ENCODE results near the gene PDXP.
A peak's percentile ranks its signal among the peaks of the same experiment; 100 is the strongest.
"Not testable (repeated sequence)": the region's sequence is repeated elsewhere in the genome, so short reads cannot be mapped to it uniquely, and the experiment has no call there.

Gene PDXP

DNA sequence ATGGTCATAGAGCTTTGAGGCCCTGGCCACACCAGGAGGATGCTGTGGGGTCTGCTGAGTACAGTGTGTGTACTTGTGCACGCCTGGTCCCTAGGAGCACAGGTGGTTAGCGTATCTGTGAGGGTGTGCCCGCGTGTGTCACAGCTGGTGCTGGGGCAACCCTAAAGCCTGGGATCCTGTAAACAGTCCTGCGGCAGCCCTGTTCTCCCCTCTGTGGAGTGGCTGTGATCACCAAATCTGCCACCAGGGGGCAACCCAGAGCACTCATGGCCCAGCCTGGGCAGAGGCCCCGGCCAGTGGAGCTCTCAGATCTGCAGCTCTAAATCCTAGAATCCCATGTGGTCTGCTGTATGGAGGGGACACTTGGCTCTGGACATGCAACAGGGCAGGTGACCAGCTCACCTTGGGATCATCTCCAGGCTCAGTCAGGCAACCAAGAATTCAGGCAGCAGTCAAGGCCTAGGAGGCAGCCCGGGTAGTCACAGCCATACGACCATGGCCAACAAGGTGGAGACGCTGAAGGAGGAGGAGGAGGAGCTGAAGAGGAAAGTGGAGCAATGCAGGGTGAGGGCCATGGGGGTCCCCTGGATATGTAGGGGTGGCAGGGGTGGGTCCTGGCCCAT, 15.2 kb upstream of the PDXP start:
- peak; percentile 77 to 94 (median 83) for DNase-seq (ENCODE audit: low read depth in 2 of 3, low spot score in 1 of 3)

DNA sequence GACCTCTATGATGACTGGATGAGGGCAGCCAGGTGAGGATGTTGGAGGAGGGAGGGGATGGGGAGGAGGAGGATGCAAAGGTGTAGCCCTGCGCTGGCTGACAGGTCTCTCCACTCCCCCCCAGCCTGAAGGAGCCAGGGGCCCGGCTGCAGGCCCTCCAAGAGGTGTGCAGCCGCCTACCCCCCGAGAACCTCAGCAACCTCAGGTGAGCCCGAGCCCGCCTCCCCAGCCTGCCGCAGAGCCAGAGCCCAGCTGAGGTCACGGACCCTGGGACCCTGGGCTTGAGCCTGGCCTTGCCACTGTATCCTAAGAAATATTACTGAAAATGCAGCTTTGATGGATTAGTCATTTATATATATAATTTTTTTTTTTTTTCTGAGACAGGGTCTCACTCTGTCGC, 11.2 kb upstream of the PDXP start:
- DNase-seq (ENCODE audit: low read depth in 2 of 3, low spot score in 1 of 3) = no peak

DNA sequence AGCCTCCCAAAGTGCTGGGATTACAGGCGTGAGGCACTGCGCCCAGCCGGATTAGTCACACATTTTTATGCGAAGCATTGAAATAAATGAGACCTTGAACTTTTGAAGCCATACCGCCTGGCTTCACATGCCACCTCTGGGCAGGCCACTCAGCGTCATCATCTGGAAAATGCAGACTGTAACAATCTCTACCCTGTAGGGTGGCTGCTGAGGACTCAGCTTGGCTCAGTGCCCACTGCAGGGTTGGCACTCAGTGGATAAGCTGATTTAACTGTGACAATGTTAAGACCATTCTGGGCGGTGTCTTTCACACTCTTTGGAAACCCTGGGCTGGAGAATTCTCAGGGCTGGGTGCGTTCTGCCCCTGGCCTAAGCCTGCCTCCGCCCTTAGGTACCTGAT, 10.6 kb upstream of the PDXP start:
- DNase-seq (ENCODE audit: low read depth in 2 of 3, low spot score in 1 of 3) = no peak

DNA sequence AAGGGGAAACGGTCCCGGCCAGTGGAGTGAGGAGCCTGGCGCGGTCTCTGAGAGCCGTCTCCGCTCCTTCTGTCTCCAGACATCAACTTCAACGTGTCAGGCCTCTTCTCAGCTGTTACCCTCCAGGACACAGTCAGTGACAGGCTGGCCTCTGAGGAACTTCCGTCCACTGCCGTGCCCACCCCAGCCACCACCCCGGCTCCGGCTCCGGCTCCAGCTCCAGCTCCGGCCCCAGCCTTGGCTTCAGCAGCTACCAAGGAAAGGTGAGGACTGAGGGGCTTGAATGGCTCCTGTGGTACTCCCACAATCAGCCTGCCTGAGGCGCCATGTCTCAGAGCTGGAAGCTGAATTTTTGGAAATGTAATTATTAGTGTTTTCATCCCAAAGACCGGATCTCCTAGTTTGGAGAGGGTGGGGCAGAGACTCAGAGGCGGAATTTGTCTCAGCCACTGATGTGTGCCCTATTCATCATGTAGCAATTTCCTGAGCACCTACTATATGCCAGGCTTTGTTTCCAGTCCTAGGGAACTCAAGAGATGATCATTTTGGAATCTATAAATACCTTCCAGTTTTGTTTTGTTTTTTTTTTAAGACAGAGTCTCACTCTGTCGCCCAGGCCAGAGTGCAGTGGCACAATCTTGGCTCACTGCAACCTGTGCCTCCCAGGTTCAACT, 7.9 kb upstream of the PDXP start:
- DNase-seq (ENCODE audit: low read depth in 2 of 3, low spot score in 1 of 3) = no peak

DNA sequence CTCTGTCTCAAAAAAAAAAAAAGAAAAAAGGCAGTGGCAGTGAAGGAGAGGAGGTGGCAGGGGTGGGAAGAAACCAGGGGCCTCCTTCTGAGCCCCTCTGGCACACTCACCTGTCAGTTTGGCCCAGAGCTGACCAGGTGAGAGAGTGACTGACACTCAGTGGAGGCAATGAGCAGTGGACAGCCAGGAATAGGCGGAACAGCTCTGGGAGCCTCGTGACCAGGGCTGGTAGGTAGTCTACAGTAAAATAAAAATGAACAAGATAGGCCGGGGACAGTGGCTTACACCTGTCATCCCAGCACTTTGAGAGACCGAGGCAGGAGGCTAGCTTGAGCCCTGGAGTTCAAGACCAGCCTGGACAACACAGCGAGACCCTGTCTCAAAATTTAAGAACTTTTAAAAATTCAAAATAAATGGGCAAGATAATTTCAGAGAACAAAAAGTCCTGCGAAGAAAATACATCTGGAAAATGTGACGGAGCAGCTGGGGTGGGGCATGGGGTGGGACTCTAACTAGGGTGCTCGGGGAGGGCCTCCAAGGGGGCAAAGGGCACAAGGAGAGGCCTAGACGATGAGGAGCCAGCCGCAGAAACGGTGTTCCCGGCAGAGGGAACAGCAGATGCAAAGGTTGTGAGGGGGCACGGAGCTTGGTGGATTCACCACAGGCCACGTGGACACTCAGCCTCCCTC, 3.8 kb upstream of the PDXP start:
- no peak for DNase-seq (ENCODE audit: low read depth in 2 of 3, low spot score in 1 of 3)

DNA sequence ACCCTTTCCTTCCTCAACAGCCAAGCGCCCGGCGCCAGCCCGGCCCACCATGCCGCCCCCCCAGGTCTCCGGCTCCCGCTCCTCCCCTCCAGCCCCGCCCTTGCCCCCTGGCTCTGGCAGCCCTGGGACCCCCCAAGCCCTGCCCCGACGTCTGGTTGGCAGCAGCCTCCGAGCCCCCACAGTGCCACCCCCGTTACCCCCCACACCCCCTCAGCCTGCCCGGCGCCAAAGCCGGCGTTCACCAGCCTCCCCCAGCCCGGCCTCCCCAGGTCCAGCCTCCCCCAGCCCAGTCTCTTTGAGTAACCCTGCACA, 3.3 kb upstream of the PDXP start:
- DNase-seq (ENCODE audit: low read depth in 2 of 3, low spot score in 1 of 3) = no peak

DNA sequence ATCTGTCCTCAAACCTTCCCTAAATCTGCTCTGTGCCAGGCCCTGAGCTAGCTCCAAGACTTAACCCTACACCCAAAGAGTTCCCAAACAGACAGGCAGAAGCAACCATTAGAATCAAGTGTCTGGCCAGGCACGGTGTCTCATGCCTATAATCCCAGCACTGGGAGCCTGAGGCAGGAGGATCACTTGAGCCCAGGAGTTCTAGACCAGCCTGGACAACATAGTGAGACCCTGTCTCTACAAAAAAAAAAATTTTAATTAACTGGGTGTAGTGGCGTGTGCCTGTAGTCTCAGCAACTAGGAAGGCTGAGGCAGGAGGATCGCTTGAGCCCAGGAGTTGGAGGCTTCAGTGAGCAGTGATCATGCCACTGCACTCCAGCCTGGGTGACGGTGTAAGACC, 1.9 kb upstream of the PDXP start:
- DNase-seq (ENCODE audit: low read depth in 2 of 3, low spot score in 1 of 3) = not testable (repeated sequence)

DNA sequence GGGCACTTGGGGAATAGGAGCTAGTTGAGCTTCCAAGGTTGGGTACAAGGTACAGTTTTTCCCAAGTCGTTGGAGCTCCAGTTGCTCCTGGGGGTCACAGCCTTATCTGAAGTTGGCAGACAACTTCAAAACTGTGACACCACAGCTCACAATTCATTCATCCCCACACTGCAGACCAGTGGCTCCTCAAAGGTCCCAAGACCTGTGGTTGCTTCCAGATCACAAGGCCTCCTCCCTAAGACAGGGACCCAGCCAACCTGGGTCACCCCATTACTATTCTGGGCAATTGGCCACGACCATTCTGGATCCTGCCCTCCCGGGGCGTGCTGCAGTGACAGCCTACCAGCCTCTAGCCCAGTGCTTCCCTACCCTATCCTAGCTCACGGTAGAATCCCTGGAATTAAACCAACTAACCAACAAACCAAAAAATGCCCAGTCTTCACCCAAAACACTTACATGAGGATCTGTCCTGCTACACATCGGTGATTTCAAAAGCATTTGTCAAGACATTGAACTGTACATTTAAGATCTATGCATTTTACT, 862 bp upstream of the PDXP start:
- no peak for DNase-seq (ENCODE audit: low read depth in 2 of 3, low spot score in 1 of 3)

DNA sequence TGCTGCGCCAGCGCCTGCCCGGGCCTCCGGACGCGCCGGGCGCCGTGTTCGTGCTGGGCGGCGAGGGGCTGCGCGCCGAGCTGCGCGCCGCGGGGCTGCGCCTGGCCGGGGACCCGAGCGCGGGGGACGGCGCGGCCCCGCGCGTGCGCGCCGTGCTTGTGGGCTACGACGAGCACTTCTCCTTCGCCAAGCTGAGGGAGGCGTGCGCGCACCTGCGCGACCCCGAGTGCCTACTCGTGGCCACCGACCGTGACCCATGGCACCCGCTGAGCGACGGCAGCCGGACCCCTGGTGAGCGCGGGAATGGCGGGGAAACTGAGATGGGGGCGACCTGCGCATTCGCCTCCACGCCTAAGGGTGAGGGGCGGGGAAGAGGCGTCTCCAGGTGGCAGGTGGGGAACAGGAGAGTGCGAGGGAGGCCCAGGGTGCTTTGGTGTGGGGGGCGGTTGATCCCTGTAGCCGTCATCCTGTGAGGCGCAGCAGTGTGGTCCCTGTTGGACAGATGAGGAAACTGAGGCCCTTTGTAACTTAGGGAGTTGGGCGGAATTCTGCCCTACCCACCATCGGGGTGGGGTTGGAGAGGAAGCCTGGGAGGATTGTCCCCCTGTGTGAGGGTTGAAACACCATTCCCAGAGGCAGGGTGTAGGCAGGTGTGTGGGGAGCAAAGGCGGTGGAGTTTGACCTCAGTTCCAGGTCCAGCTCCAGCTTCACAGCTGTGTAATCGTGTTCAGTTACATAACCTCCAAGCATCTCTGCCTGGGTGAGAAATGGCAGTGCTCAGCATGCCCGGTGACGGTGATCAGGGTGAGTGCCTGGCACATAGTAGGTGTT, 758 bp downstream of the PDXP start:
- no peak for DNase-seq (ENCODE audit: low read depth in 2 of 3, low spot score in 1 of 3)

DNA sequence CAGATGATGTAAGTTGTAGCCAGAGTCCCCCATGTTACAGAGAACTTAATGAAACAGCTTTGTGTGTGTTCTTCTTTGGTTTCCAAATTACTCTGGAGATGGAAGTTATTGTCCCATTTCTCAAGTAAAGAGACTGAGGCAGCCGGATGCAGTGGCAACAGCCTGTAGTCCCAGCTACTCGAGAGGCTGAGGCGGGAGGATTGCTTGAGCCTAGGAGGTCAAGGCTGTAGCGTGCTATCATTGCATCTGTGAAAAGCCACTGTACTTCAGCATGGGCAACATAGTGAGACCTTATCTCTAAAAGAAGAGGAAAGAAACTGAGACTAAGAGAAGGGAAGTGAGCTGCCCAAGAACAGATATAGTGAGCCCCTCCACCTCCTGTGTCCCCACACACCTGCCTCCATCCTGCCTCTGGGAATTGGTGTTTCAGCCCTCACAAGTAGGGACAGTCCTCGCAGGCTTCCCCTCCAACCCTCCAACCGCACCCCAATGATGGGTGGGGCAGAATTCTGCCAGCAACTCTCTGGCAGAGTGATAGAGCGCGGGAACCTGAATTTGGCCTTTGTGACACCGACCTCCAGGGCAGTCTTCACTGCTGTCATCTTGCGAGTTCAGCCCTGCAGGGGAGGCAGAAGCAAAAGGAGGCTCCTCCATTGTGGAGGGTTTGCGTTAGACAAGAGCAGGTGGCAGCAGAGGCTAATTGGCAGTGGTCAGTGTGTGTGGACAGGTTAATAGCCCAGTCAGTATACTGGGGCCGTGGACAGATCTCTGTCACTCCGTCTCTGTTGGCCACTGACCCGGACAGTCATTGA, 1.6 kb downstream of the PDXP start:
- no peak for DNase-seq (ENCODE audit: low read depth in 2 of 3, low spot score in 1 of 3)

DNA sequence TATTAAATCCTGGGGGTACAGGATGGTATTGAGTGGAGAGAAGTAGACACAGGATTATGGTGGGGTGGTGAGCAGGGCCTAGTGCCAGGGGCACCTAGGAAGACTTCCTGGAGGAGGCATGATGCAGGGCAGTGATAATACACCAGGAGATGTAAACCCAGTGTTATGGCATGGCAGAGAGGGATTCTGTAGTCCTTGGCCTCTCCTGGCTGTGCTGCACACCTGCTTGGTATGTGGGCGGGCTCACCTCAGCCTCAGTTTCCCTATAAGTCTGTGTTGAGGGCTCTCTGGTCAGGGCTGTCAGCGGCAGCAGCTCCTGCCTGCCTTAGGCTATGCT, 2.2 kb downstream of the PDXP start:
- no peak for DNase-seq (ENCODE audit: low read depth in 2 of 3, low spot score in 1 of 3)

DNA sequence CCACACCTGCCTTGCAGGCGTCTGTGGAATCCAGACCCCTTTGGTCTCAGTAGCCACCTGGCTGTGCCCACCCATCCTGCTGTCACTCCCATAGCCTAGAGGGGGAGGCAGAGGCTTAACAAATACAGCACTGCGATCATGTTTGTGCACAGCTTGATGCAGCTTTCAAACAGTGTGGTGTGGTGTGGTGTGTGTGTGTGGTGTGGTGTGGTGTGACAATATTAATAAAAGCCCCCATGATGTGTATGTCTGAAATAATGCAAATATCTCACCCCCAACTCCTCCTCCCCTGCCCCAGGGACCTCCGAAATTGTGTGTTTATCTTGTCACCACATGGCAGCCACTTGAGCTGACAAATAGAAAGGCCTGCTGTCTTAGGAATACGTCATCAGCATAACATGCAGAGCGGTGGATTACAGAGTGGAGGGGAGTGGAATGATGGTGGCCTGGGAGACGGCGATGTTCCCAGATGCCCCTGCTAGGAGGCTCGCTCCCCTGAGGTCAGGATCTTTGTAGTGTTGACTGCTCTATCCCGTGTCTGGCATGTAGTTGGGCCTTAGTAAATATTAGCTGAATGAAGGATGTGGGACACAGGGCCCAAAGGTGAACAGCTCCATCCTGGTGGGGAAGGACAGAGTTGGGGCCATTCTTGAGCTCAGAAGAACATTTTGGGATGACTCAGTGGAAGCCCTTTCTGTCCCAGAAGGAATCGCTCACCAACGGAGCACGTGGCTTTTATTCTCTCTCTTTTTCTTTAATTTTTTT, 2.8 kb downstream of the PDXP start:
- no peak for DNase-seq (ENCODE audit: low read depth in 2 of 3, low spot score in 1 of 3)

DNA sequence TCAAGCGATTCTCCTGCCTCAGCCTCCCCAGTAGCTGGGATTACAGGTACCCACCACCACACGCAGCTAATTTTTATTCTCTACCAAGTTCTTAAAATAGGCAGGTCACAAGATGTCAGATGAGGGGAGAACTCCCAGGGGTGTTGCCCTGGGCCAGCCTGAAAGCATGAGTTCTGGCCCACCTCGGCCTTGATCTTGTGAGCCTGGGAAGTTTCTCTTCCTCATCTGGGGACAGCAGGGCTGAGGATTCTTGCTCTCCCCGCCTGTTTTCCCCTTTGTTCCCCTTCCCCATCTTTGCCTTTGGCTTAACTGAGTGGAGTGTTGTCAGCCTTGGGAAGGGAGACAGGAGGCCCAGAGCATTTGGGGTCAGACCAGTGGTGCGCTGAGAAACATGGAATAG, 3.5 kb downstream of the PDXP start:
- no peak for DNase-seq (ENCODE audit: low read depth in 2 of 3, low spot score in 1 of 3)

DNA sequence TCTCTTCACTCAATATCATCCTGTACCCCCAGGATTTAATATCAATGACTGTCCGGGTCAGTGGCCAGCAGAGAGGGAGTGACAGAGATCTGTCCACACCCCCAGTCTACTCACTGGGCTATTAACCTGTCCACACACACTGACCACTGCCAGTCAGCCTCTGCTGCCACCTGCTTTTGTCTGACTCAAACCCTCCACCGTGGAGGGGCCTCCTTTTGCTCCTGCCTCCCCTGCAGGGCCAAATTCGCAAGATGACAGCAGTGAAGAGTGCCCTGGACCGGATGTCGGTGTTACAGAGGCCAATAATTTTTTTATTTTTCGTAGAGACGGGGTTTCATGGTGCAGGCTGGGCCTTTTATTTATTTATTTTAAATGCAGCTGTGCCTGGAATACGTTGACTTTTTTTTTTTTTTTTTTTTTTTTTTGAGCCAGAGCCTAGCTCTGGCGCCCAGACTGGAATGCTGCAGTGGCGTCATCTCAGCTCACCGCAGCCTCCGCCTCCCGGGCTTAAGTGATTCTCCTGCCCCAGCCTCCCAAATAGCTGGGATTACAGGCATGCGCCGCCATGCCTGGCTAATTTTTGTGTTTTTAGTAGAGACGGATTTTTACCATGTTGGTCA, 5.1 kb downstream of the PDXP start:
- no peak for DNase-seq (ENCODE audit: low read depth in 2 of 3, low spot score in 1 of 3)

DNA sequence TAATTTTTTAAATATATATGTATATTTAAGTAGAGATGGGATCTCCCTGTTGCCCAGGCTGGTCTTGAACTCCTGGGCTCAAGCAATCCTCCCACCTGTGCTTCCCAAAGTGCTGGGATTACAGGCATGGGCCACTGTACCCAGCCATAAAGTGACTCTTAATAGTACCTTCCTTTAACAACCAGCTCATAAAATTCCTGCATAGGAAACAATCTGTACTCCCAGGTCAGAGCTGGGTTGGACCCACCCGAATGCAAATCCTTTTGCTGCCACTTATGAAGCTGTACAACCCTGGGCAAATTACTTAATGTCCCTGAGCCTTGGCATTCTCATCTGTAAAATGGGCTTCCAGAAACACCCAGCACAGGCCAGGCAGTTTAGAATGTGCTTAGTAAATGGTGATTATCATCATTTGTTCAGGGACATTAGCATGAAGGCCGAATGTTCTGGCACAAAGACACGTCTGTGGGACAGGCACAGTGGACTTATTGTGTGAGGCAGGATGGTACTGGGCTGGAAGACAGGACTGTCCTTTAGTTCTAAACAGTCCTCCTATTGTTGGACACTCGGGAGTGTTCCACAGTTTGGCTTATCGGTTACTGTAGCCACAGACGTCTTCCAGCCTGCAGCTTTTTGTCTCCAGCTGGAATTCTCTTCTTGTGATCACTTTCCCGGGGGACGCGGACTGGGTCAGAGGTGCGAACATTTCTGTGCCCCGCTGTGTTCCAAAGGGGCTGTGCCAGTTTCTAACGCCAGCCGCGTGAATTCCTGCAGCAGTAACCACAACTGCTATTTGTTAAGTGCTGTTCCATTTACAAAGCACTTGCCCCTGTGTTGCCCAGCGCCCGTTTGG, 6.0 kb downstream of the PDXP start:
- no peak for DNase-seq (ENCODE audit: low read depth in 2 of 3, low spot score in 1 of 3)

DNA sequence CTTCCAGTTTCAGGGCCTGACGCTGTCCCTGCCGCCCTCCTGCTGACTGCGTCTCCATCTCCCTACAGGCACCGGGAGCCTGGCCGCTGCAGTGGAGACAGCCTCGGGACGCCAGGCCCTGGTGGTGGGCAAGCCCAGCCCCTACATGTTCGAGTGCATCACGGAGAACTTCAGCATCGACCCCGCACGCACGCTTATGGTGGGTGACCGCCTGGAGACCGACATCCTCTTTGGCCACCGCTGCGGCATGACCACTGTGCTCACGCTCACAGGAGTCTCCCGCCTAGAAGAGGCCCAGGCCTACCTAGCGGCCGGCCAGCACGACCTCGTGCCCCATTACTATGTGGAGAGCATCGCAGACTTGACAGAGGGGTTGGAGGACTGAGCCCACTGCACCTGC, 7.0 kb downstream of the PDXP start:
- DNase-seq (ENCODE audit: low read depth in 2 of 3, low spot score in 1 of 3) = no peak

DNA sequence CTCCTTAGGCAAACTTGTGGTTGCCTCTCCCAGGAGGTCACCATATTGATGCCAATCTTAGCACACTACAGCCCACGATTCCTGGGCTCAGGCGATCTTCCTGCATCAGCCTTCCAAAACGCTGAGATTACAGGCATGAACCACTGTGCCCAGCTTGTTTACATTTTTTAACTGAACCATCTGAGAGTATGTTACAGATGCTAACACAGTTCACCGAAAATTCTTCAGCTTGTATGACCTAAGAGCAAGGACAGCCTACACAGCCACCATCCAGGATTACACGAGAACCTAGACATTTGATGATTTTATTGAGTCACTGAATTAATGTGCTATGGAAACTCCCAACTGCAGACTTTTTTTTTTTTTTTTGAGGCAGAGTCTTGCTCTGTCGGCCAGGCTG, 11.1 kb downstream of the PDXP start:
- no peak for DNase-seq (ENCODE audit: low read depth in 2 of 3, low spot score in 1 of 3)

DNA sequence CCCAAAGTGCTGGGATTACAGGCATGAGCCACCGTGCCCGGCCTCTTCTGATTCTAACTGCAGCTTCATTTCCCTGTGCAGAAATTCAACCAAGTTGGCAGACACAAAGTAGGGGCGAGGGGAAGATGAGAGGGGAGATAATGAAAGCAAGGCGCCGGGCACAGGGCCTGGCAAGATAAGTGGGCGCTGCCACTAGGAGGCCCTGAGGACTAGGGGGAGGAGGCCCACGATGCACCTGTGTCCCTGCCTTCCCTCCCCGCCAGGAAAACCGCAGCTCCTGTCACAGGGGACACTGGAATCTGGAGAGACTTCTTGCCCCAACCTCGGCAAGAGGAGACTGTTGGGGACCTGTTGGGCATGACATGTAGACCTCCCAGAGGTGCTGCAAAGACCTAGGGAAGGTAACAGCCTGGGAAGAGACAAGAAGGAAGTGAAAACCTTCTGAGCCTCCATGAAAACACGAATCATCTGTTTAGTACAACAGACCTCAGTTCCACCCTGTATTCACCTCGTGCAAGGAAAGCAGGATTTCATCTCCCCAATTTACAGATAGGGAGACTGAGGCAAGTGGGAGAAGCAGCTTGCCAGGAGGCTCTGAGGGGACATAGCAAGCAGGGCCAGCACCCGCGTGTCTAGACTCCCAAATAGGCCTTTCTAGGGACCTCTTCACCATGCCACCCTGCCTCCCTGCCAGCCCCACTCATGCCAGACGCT, 13.8 kb downstream of the PDXP start:
- no peak for DNase-seq (ENCODE audit: low read depth in 2 of 3, low spot score in 1 of 3)

All from stimulated activated CD4-positive, alpha-beta T cell treated with anti-CD3 and anti-CD28 coated beads, Interleukin-12 subunit alpha, Interleukin-12 subunit beta, amount 100 ng/mL, for 48 hours (primary cell).